ENCODE measurements around the gene PRLH.

PRLH gene

GRCh38 chr2:237540223-237540775 lies 26.1 kb upstream of the PRLH start:
- no peak for FAIRE-seq

- FAIRE-seq, result no peak
Observed at GRCh38 chr2:237540823-237541222, 25.6 kb upstream of the PRLH start.

- FAIRE-seq, result no peak
Observed at GRCh38 chr2:237541243-237541642, 25.1 kb upstream of the PRLH start.

- FAIRE-seq, result no peak
Observed at GRCh38 chr2:237542001-237542704, 24.2 kb upstream of the PRLH start.

GRCh38 chr2:237546040-237546875 lies 20.1 kb upstream of the PRLH start:
- FAIRE-seq, result no peak

- FAIRE-seq, result no peak
Observed at GRCh38 chr2:237546876-237547395, 19.4 kb upstream of the PRLH start.

- FAIRE-seq, result no peak
Observed at GRCh38 chr2:237547841-237548416, 18.4 kb upstream of the PRLH start.

GRCh38 chr2:237549216-237549615 lies 17.2 kb upstream of the PRLH start:
- FAIRE-seq, result no peak

GRCh38 chr2:237549643-237550415 lies 16.5 kb upstream of the PRLH start:
- FAIRE-seq, result no peak

- no peak for FAIRE-seq
Observed at GRCh38 chr2:237551071-237551574, 15.3 kb upstream of the PRLH start.

- FAIRE-seq, result no peak
Observed at GRCh38 chr2:237552908-237553307, 13.5 kb upstream of the PRLH start.

- no peak for FAIRE-seq
Observed at GRCh38 chr2:237553948-237554347, 12.4 kb upstream of the PRLH start.

- FAIRE-seq, result no peak
Observed at GRCh38 chr2:237555560-237555959, 10.8 kb upstream of the PRLH start.

- FAIRE-seq, result no peak
Observed at GRCh38 chr2:237556773-237557632, 9.4 kb upstream of the PRLH start.

- no peak for FAIRE-seq
Observed at GRCh38 chr2:237557633-237558015, 8.8 kb upstream of the PRLH start.

GRCh38 chr2:237558961-237559641 lies 7.3 kb upstream of the PRLH start:
- no peak for FAIRE-seq

GRCh38 chr2:237561221-237561620 lies 5.2 kb upstream of the PRLH start:
- no peak for FAIRE-seq

GRCh38 chr2:237563816-237564215 lies 2.6 kb upstream of the PRLH start:
- no peak for FAIRE-seq

- no peak for FAIRE-seq
Observed at GRCh38 chr2:237564526-237565131, 1.7 kb upstream of the PRLH start.

GRCh38 chr2:237565974-237566373 lies 400 bp upstream of the PRLH start:
- FAIRE-seq, result no peak
